BJ (cell line): ENCODE results near the gene MYO1A. TPM values are rescaled to one million over a fixed set of nuclear protein-coding genes. Genes with fewer than 3 reads are reported as not detected.

Experiments used
- CTCF ChIA-PET: fragments of 350-600 bp; formaldehyde crosslinking; extraction: SDS; loops from one replicate; lab custom pipeline; 2021; ENCODE audit warnings: antibody characterized with exemption, inconsistent platforms; lab: Yijun Ruan, JAX
- POLR2A ChIA-PET: fragments of 300-600 bp; sonication (Branson Sonifier 250); formaldehyde crosslinking; extraction: SDS; loops from one replicate; lab custom pipeline; 2021; ENCODE audit warnings: antibody characterized with exemption; lab: Charles Lee
- DNase-seq: peaks from one replicate; pipeline ENCODE4 v3.0.0-alpha.2; 2011; ENCODE audit warnings: low read depth
- H3K27me3 ChIP-seq: 2 replicates; pipeline ENCODE4 v1.6.0; 2011; ENCODE audit warnings: low read length; ENCODE audit not compliant: control insufficient read depth, insufficient read depth
- H3K36me3 ChIP-seq: 2 replicates; pipeline ENCODE4 v1.5.1; 2011; ENCODE audit warnings: low read length; ENCODE audit not compliant: control insufficient read depth, insufficient read depth
- H3K4me3 ChIP-seq: 2 replicates; pipeline ENCODE4 v1.5.1; 2011; ENCODE audit warnings: low read depth, mild to moderate bottlenecking, control low read depth, low read length
- CTCF ChIP-seq: IDR thresholded peaks from 2 replicates; pipeline ENCODE4 v1.5.1; 2011; ENCODE audit warnings: low read depth, mild to moderate bottlenecking, control low read depth, inconsistent platforms, low read length, moderate library complexity; ENCODE audit not compliant: insufficient read depth
- polyA plus RNA-seq: library from polyadenylated mRNA; depleted of rRNA; stranded (reverse); fragments of >200 nt; gene quantifications from 2 replicates; pipeline ENCODE4 v1.2.3, GENCODE V29; 2011

The MYO1A gene
- polyA plus RNA-seq, 1 experiment = 0.15 TPM

- H3K4me3 ChIP-seq = no peak overlapping the region
- ChIA-PET POLR2A (no interaction called here), CTCF (interaction anchor here (1.9 to 15.6 kb wide), 3 partner anchors 12 to 28 kb away, joined by 6 to 190 read pairs (median 13); partner anchors contain the start of gene STAT6)
- no peak for TF ChIP-seq CTCF
- H3K36me3 ChIP-seq = peaks cover 52% of the 10 kb centered on the region
- DNase-seq = no peak
- H3K27me3 ChIP-seq = no peaks in the 10 kb centered on the region
These were observed 46.2 kb upstream of the MYO1A start for GRCh38 chr12:57096099-57096572.

GRCh38 chr12:57095440-57095839 is 45.5 kb upstream of the MYO1A start:
- CTCF ChIA-PET = interaction anchor here (1.9 to 15.6 kb wide), 3 partner anchors 13 to 29 kb away, joined by 6 to 190 read pairs (median 13); partner anchors contain the start of gene STAT6
- TF ChIP-seq CTCF = no peak
- no peak overlapping the region for H3K4me3 ChIP-seq
- no peak for DNase-seq
- peaks cover 57% of the 10 kb centered on the region for H3K36me3 ChIP-seq
- H3K27me3 ChIP-seq = no peaks in the 10 kb centered on the region
- POLR2A ChIA-PET = no interaction called here

DNA sequence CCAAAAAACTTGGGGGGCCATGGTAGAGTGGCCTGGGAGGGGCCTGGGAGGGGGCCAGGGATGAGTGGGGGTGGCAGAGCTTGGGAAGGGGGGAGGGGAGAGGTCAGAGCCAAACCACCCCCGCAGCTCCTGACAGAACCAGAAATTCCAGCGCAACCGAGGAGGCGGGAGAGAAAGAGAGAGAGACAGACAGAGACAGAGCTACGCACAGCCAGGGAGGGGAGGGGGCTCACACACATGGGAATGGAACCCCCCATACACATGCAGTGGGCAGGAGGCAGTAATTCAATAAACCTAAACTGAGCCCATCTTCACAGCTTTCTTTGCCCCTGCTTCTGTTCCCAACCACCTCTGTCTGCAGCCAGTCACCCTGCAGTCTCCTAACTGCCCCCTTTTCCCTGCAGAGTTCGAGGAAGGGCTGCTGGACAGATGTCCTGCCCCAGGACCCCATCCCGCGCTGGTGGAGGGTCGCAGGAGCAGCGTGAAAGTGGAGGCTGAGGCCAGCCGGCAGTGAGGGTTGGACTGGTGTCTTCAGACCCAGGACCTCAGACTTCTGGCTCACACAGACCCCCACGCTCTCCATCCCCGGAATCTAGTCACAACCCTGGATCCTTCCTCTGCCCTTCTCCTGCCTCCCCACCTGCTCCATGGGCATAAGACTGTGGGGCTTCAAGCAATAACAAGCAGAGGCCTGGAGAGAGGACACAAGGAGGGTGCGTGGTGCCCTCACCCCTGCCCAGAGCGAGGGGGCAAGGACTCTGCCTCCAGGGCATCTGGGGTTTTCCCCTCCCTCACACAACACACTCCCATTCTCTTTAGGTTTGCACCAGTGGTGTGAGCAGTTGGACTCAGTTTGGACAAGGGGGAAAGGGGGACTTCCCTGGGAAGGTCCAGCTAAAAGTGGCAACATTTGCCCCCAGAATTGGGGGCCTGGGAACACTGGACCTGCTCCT is 44.6 kb upstream of the MYO1A start:
- DNase-seq = no peak
- H3K4me3 ChIP-seq = no peak overlapping the region
- ChIA-PET POLR2A (interaction anchor here (0.5 to 1.1 kb wide), 3 partner anchors 12 to 17 kb away, joined by 3 to 5 read pairs (median 3); partner anchors contain the start of gene STAT6), CTCF (interaction anchor here (0.8 to 15.6 kb wide), 11 partner anchors 14 to 135 kb away, joined by 3 to 190 read pairs (median 7); partner anchors contain the start of genes LRP1, NEMP1, SHMT2 and STAT6)
- no peaks in the 10 kb centered on the region for H3K27me3 ChIP-seq
- peaks cover 54% of the 10 kb centered on the region for H3K36me3 ChIP-seq
- TF ChIP-seq CTCF = no peak

DNA sequence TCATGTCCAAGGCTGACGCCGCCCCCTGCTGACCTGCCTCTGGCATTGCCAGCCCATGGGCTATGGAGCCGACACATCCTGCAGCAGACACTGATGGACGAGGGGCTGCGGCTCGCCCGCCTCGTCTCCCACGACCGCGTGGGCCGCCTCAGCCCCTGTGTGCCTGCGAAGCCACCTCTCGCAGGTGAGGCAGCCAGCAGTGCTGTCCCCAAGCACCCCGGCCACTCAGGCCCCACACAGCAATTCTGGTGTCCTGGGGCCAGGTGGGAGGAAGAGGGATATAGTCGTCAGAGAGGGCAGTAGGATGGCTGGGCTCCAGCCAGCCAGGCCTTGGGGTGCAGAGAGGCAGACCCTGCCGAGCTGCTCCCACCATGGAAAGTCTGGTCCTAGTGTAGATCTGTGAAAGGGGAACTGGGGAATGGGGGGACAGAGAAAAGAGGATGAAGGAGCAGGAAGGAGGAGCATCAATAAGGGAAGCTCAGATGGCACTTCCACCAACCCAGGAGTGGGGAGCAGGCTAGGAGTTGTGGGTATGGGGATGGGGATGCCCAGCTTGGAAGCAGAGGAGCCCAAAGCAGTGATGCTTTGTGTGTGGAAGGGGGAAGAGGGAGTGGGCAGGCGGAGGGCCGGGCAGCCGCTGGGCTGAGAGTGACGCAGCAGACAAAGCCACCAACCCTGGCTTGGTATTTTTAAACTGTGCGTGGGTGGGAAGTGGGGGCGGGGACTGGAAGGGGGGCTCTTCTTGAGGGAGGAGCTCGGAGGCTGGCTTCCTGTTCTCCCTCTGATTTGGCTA is 43.7 kb upstream of the MYO1A start:
- Histone ChIP-seq H3K4me3 (no peak overlapping the region), H3K36me3 (peaks cover 50% of the 10 kb centered on the region), H3K27me3 (no peaks in the 10 kb centered on the region)
- no peak for DNase-seq
- ChIA-PET POLR2A (interaction anchor here (0.5 to 1.1 kb wide), 3 partner anchors 11 to 18 kb away, joined by 3 to 5 read pairs (median 3); partner anchors contain the start of gene STAT6), CTCF (interaction anchor here (0.8 to 15.6 kb wide), 13 partner anchors 14 to 331 kb away, joined by 3 to 190 read pairs (median 5); partner anchors contain the start of genes HSD17B6, LRP1, NEMP1 and SHMT2)
- peak; percentile 67 for TF ChIP-seq CTCF
